GM23248 (cell line): ENCODE measurements around the gene BICD1. TPM values are rescaled to one million over a fixed set of nuclear protein-coding genes. Genes with fewer than 3 reads are reported as not detected.

Experiments used
- DNase-seq: peaks from one replicate; pipeline ENCODE4 v3.0.0-alpha.2; 2015
- H2AFZ ChIP-seq: fragments of 200-600 bp; sonication (generic); 2 replicates; pipeline ENCODE4 v1.6.1; 2016; ENCODE audit warnings: antibody characterized with exemption
- H3F3A ChIP-seq: fragments of 200-600 bp; sonication (generic); 2 replicates; pipeline ENCODE4 v1.6.1; 2016; ENCODE audit warnings: mild to moderate bottlenecking, antibody characterized with exemption, mixed run types; ENCODE audit not compliant: insufficient read depth
- H3K27ac ChIP-seq: fragments of 200-600 bp; sonication (generic); 2 replicates; pipeline ENCODE4 v1.5.1; 2016; ENCODE audit warnings: mild to moderate bottlenecking
- H3K27me3 ChIP-seq: fragments of 200-600 bp; sonication (generic); replicated peaks from 2 replicates; pipeline ENCODE4 v1.6.1; 2016; ENCODE audit warnings: mild to moderate bottlenecking; ENCODE audit not compliant: insufficient read depth
- H3K36me3 ChIP-seq: fragments of 200-600 bp; sonication (generic); 2 replicates; pipeline ENCODE4 v1.6.1; 2016; ENCODE audit warnings: low read depth, mild to moderate bottlenecking
- H3K4me1 ChIP-seq: fragments of 200-600 bp; sonication (generic); 2 replicates; pipeline ENCODE4 v1.6.1; 2016; ENCODE audit warnings: mild to moderate bottlenecking; ENCODE audit not compliant: insufficient read depth
- H3K4me2 ChIP-seq: fragments of 200-600 bp; sonication (generic); one replicate; pipeline ENCODE4 v1.6.1; 2016; ENCODE audit warnings: mild to moderate bottlenecking; ENCODE audit not compliant: unreplicated experiment
- H3K4me3 ChIP-seq: fragments of 200-600 bp; sonication (generic); 2 replicates; pipeline ENCODE4 v1.5.1; 2016; ENCODE audit warnings: mild to moderate bottlenecking
- H3K79me2 ChIP-seq: fragments of 200-600 bp; sonication (generic); 2 replicates; pipeline ENCODE4 v1.6.1; 2016; ENCODE audit warnings: mild to moderate bottlenecking; ENCODE audit not compliant: insufficient read depth
- H3K9ac ChIP-seq: fragments of 200-600 bp; sonication (generic); 2 replicates; pipeline ENCODE4 v1.6.1; 2016; ENCODE audit warnings: mild to moderate bottlenecking
- H3K9me2 ChIP-seq: fragments of 200-600 bp; sonication (generic); 2 replicates; pipeline ENCODE4 v1.6.1; 2016; ENCODE audit warnings: mixed run types, mild to moderate bottlenecking, moderate library complexity; ENCODE audit not compliant: insufficient read depth
- H3K9me3 ChIP-seq: fragments of 200-600 bp; sonication (generic); one replicate; pipeline ENCODE4 v1.6.1; 2017; ENCODE audit warnings: low read depth
- H4K20me1 ChIP-seq: fragments of 200-600 bp; sonication (generic); 2 replicates; pipeline ENCODE4 v1.6.0; 2016; ENCODE audit not compliant: insufficient read depth
- EZH2 ChIP-seq: fragments of 200-600 bp; sonication (generic); IDR thresholded peaks from 2 replicates; pipeline ENCODE4 v1.6.1; 2018; ENCODE audit warnings: antibody characterized with exemption, mild to moderate bottlenecking; ENCODE audit not compliant: insufficient read depth, poor library complexity, severe bottlenecking
- EZH2phosphoT487 ChIP-seq: fragments of 200-600 bp; sonication (generic); IDR thresholded peaks from 2 replicates; pipeline ENCODE4 v1.6.1; 2018; ENCODE audit warnings: antibody characterized with exemption, moderate library complexity, mild to moderate bottlenecking, low read depth; ENCODE audit not compliant: insufficient read depth
- WGBS, 2 experiments: methylation state at CpG; one replicate each; pipeline ENCODE4 v1.1.6; 2015 to 2017; ENCODE audit warnings: low lambda C conversion rate in 2 of 2, low coverage in 1 of 2; ENCODE audit errors: missing lambda C conversion rate in 2 of 2; 5-methylcytosine and 5-hydroxymethylcytosine counted together
- in situ Hi-C: fragments of 300-500 bp; cut with MboI; formaldehyde crosslinking; loops from 2 replicates; pipeline ENCODE4 v1.15.0; 2020
- polyA plus RNA-seq: library from polyadenylated mRNA; unstranded; fragments of >200 nt; fragmentation: Nextera tagmentation; extraction: Ambion mirVana; gene quantifications from 2 replicates; pipeline ENCODE4 v1.2.1, GENCODE V29; 2016
- total RNA-seq: library from RNA; depleted of rRNA; stranded (reverse); fragments of >200 nt; shearing (Covaris generic); gene quantifications from 2 replicates; pipeline ENCODE4 v1.2.3, GENCODE V29; 2014

BICD1 gene
- total and polyA plus RNA-seq, 2 experiments from 2014 or later: 9.7 to 20.6 TPM

DNA sequence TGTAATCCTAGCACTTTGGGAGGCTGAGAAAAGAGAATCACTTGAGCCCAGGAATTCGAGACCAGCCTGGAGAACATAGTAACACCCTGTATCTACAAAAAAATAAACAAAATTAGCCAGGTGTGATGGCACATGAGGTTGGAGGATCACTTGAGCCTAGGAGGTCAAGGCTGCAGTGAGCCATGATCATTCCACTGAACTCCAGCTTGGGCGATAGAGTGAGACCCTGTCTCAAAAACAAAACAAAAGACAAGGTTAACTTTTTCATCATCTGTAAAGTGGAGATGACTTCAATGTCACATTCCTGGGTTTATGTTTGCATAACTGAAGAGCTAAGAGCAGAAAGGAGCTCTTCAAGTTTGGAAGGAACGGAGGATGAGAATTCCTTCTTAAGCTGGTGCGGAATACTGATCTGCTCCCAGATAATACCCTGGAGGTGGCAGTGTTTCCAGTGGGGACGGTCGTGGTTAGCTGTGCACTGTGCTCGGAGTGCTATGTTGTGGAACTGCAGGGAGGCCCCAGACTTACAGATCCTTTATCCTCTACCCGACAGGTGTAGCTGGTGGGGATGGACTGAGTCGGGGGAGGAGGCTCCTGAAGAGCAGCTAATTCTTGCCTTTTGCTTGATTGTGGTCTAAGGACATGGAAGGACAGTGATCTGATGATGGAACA lies 22.5 kb upstream of the BICD1 start:
- Histone ChIP-seq H3K36me3 (no peaks in the 10 kb centered on the region), H3K9me3 (no peaks in the 10 kb centered on the region), H3K27me3 (no peaks in the 10 kb centered on the region), H3K4me3 (no peak overlapping the region), H3K9ac (no peak overlapping the region), H3F3A (peaks cover 9% of the 10 kb centered on the region), H2AFZ (peak overlapping the region; percentile 14; the same call in 1 of the 2 replicates), H3K9me2 (no peaks in the 10 kb centered on the region), H3K27ac (peak overlapping the region; percentile 40), H3K4me1 (peaks cover 13% of the 10 kb centered on the region), H3K79me2 (no peaks in the 10 kb centered on the region), H4K20me1 (no peaks in the 10 kb centered on the region), H3K4me2 (peak overlapping the region; percentile 50)
- DNase-seq: no peak
- WGBS, 2 experiments: 75% methylated on average over 9 of the region's 9 CpGs
- in situ Hi-C loops: no loop called here
- no peak for TF ChIP-seq EZH2phosphoT487
- no peak for TF ChIP-seq EZH2

DNA sequence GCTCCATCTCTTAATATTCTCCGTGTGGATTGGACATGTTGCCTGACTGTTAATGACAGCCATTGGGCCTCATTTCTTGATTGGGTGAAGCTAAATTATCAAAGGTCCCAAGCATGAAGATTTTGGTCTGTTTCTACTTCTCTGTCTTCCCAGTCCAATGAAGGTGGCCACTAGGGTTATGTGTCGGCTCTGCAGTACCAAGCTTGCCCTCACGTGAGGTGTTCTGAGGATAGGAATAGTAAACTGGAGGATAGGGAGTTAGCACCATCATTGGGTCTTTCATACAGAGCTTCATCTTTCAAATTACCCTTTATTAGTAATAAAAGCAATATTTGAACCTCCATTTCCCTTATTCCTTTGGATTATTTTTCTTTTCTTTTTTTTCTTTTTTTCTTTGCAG lies 21.9 kb upstream of the BICD1 start:
- H2AFZ ChIP-seq: no peak overlapping the region
- H3K9me2 ChIP-seq: no peaks in the 10 kb centered on the region
- H3K4me2 ChIP-seq: no peak overlapping the region
- in situ Hi-C loops: no loop called here
- H3K27ac ChIP-seq: no peak overlapping the region
- TF ChIP-seq EZH2 (no peak), EZH2phosphoT487 (no peak)
- DNase-seq: no peak
- peaks cover 13% of the 10 kb centered on the region for H3K4me1 ChIP-seq
- H3K9ac ChIP-seq: no peak overlapping the region
- WGBS, 2 experiments: 82 to 92% methylated on average over 3 of the region's 3 CpGs
- no peak overlapping the region for H3K4me3 ChIP-seq
- peaks cover 9% of the 10 kb centered on the region for H3F3A ChIP-seq
- no peaks in the 10 kb centered on the region for H3K9me3 ChIP-seq
- no peaks in the 10 kb centered on the region for H3K27me3 ChIP-seq
- no peaks in the 10 kb centered on the region for H4K20me1 ChIP-seq
- no peaks in the 10 kb centered on the region for H3K79me2 ChIP-seq
- H3K36me3 ChIP-seq: no peaks in the 10 kb centered on the region

DNA sequence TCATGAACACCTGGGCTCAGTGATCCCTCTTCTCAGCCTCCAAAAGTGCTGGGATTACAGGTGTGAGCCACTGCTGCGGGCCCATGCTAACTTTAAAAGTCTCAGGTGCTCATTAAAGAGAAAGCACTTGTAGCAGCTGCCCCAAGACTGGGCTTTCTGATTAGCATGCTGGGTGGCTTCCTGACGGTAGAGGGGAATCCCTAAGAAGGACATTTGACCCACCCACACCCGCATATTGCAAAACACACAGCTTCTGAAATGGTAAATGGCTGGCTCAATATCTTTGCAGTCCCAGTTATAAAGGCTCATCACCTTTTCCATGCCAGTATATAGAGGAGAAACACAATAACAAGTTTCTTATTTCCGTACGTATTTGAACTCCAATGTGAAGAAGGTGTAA lies 19.3 kb upstream of the BICD1 start:
- H3K9me3 ChIP-seq: no peaks in the 10 kb centered on the region
- 88 to 94% methylated on average over 5 of the region's 5 CpGs for whole genome bisulfite sequencing, 2 experiments
- in situ Hi-C loops: no loop called here
- TF ChIP-seq EZH2: no peak
- no peak for TF ChIP-seq EZH2phosphoT487
- no peak overlapping the region for H3K27ac ChIP-seq
- H3F3A ChIP-seq: peaks cover 9% of the 10 kb centered on the region
- H4K20me1 ChIP-seq: no peaks in the 10 kb centered on the region
- H2AFZ ChIP-seq: no peak overlapping the region
- H3K27me3 ChIP-seq: no peaks in the 10 kb centered on the region
- no peak for DNase-seq
- H3K9ac ChIP-seq: no peak overlapping the region
- H3K79me2 ChIP-seq: no peaks in the 10 kb centered on the region
- H3K4me1 ChIP-seq: peaks cover 13% of the 10 kb centered on the region
- no peaks in the 10 kb centered on the region for H3K36me3 ChIP-seq
- H3K9me2 ChIP-seq: no peaks in the 10 kb centered on the region
- H3K4me3 ChIP-seq: no peak overlapping the region
- no peak overlapping the region for H3K4me2 ChIP-seq

DNA sequence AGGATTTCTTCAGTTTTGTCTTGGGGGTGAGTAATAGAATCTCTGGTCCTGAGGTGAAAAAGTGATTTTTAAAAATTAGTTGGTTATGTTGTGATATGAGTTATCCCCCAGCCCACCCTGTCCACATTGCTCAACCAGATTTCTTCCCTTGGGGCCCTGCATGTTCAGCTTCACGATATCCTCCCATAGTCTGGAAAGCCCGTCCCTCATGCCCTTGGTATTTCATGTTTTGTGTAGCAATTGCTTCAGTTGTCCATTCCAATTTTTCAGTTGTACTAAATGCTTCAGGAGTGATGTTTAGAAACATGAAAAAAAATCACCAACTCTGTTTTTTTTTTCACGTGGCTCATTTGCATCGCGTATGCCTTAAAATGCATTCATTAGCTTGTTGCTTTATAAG lies 17.5 kb upstream of the BICD1 start:
- 61 to 72% methylated on average over 5 of the region's 5 CpGs for WGBS, 2 experiments
- no peak overlapping the region for H2AFZ ChIP-seq
- in situ Hi-C loops: no loop called here

DNA sequence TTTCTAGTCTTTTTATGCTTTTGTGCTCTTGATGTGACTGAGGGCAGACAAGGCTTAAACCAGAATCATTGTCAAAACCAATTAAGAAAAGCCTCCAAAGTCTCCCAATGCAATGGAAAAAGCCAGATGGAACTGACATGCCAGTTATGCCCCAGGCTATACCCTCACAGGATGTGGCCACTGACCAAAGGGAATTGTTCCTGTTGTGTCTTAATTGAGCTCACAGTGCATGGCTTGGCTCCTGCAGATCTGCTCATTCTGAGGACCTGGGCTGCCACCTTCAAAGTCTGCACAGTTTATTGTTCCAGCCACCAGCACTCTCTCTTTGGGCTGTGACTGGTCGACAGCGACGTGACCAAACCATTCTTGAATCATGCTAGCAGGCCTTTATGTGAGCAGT lies 17.1 kb upstream of the BICD1 start:
- Histone ChIP-seq H3K9ac (no peak overlapping the region), H3K4me3 (no peak overlapping the region), H3K36me3 (no peaks in the 10 kb centered on the region), H3K79me2 (no peaks in the 10 kb centered on the region), H3K4me2 (no peak overlapping the region), H4K20me1 (no peaks in the 10 kb centered on the region), H3K4me1 (no peaks in the 10 kb centered on the region), H3K9me2 (no peaks in the 10 kb centered on the region), H3F3A (no peaks in the 10 kb centered on the region), H2AFZ (no peak overlapping the region), H3K9me3 (no peaks in the 10 kb centered on the region), H3K27ac (no peak overlapping the region), H3K27me3 (no peaks in the 10 kb centered on the region)
- DNase-seq: peak; percentile 19
- in situ Hi-C loops: no loop called here
- 92 to 93% methylated on average over 3 of the region's 3 CpGs for WGBS, 2 experiments
- TF ChIP-seq EZH2: no peak
- TF ChIP-seq EZH2phosphoT487: no peak

More for the DNA sequence above, 17.5 kb upstream of the BICD1 start:
- peaks cover 4% of the 10 kb centered on the region; the same call in 1 of the 2 replicates for H3K4me1 ChIP-seq
- H3K27ac ChIP-seq: no peak overlapping the region
- TF ChIP-seq EZH2phosphoT487: no peak
- TF ChIP-seq EZH2: no peak
- no peak overlapping the region for H3K4me2 ChIP-seq
- H3K9ac ChIP-seq: no peak overlapping the region
- H3K9me2 ChIP-seq: no peaks in the 10 kb centered on the region
- no peaks in the 10 kb centered on the region for H3K27me3 ChIP-seq
- no peak for DNase-seq
- H3K79me2 ChIP-seq: no peaks in the 10 kb centered on the region
- H3K9me3 ChIP-seq: no peaks in the 10 kb centered on the region
- H3K36me3 ChIP-seq: no peaks in the 10 kb centered on the region
- peaks cover 4% of the 10 kb centered on the region for H3F3A ChIP-seq
- H3K4me3 ChIP-seq: no peak overlapping the region
- no peaks in the 10 kb centered on the region for H4K20me1 ChIP-seq
